B cell (primary cell): Measurements from ENCODE around the gene CTBP2. TPM values are rescaled to one million over a fixed set of nuclear protein-coding genes. Genes with fewer than 3 reads are reported as not detected.

Experiments
- ATAC-seq: fragments of 200-7000 bp; cut with Tn5 transposase; one replicate; pipeline ENCODE4 v1.10.0; 2021; ENCODE audit warnings: low read depth, mild to moderate bottlenecking, moderate number of reproducible peaks, moderate library complexity
- CTCF ChIA-PET: fragments of 350-600 bp; sonication (Branson Sonifier 250); formaldehyde crosslinking; loops from one replicate; lab custom pipeline; 2021; ENCODE audit warnings: antibody characterized with exemption, inconsistent platforms; lab: Charles Lee
- POLR2A ChIA-PET: fragments of 350-600 bp; sonication (Branson Sonifier 250); formaldehyde crosslinking; loops from one replicate; lab custom pipeline; 2021; ENCODE audit warnings: antibody characterized with exemption; lab: Charles Lee
- DNase-seq: peaks from one replicate; pipeline ENCODE4 v3.0.0; 2013
- H2AFZ ChIP-seq: 2 replicates; pipeline ENCODE4 v1.6.1; 2012; ENCODE audit warnings: mild to moderate bottlenecking, low read depth, low read length; ENCODE audit not compliant: insufficient read depth, poor library complexity, severe bottlenecking
- H3K27ac ChIP-seq, 2 donors: 1 replicate in 1 of 2; 2 replicates in 1 of 2; pipeline ENCODE4 v1.5.1; 2012 to 2013; ENCODE audit warnings: low read length in 2 of 2, mild to moderate bottlenecking in 2 of 2, moderate library complexity in 1 of 2
- H3K27me3 ChIP-seq, 4 experiments: fragments of 200-600 bp in 1 of 4; sonication (generic) in 1 of 4; replicated peaks in 1 of 4; 1 replicate in 2 of 4; 2 replicates in 2 of 4; pipeline versions ENCODE4 v1.6.1 to v1.7.0; 2013 to 2016; ENCODE audit warnings: low read length in 3 of 4, mild to moderate bottlenecking in 2 of 4, mixed read lengths in 1 of 4, moderate library complexity in 1 of 4; ENCODE audit not compliant: insufficient read depth in 4 of 4, control insufficient read depth in 3 of 4; ENCODE audit errors: control extremely low read depth in 1 of 4
- H3K36me3 ChIP-seq, 2 experiments: replicated peaks in 1 of 2; 1 replicate in 1 of 2; 2 replicates in 1 of 2; pipeline versions ENCODE4 v1.6.1 to v1.7.1; 2013; ENCODE audit warnings: low read length in 1 of 2; ENCODE audit not compliant: insufficient read depth in 2 of 2, control insufficient read depth in 1 of 2; ENCODE audit errors: control extremely low read depth in 1 of 2, extremely low read depth in 1 of 2
- H3K4me1 ChIP-seq, 2 donors: fragments of 200-600 bp in 1 of 2; sonication (generic) in 1 of 2; 1 replicate in 1 of 2; 2 replicates in 1 of 2; pipeline versions ENCODE4 v1.5.1 to v1.6.1; 2013 to 2017; ENCODE audit warnings: low read length in 2 of 2; ENCODE audit not compliant: control insufficient read depth in 2 of 2, insufficient read depth in 2 of 2
- H3K4me2 ChIP-seq: replicated peaks from 2 replicates; pipeline ENCODE3; 2012; ENCODE audit warnings: mild to moderate bottlenecking, low read depth, low read length; ENCODE audit not compliant: poor library complexity, severe bottlenecking
- H3K4me3 ChIP-seq, 5 experiments: fragments of 200-600 bp in 1 of 5; sonication (generic) in 1 of 5; 1 replicate in 3 of 5; 2 replicates in 2 of 5; pipeline versions ENCODE4 v1.5.1 to v1.7.0; 2011 to 2016; ENCODE audit warnings: low read length in 4 of 5, mild to moderate bottlenecking in 4 of 5, low read depth in 2 of 5, control low read depth in 1 of 5, moderate library complexity in 1 of 5; ENCODE audit not compliant: insufficient read depth in 1 of 5; ENCODE audit errors: control extremely low read depth in 1 of 5, extremely low read depth in 1 of 5
- H3K79me2 ChIP-seq: fragments of 200-600 bp; sonication (generic); one replicate; pipeline ENCODE4 v1.6.0; 2016; ENCODE audit warnings: low read length; ENCODE audit not compliant: control insufficient read depth, insufficient read depth
- H3K9ac ChIP-seq: fragments of 200-600 bp; sonication (generic); 2 replicates; pipeline ENCODE4 v1.6.1; 2017; ENCODE audit warnings: mild to moderate bottlenecking, low read length, moderate library complexity
- H3K9me3 ChIP-seq, 3 donors: one replicate each; pipeline versions ENCODE4 v1.6.1 to v1.7.1; 2013; ENCODE audit warnings: low read length in 2 of 3; ENCODE audit not compliant: control insufficient read depth in 2 of 3, insufficient read depth in 1 of 3; ENCODE audit errors: control extremely low read depth in 1 of 3
- H4K20me1 ChIP-seq: 2 replicates; pipeline ENCODE4 v1.6.0; 2012; ENCODE audit warnings: mild to moderate bottlenecking, low read length; ENCODE audit not compliant: insufficient read depth, control insufficient read depth, poor library complexity, severe bottlenecking
- H3K27ac Mint-ChIP-seq: one replicate; pipeline ENCODE4 v1.8.0; 2021; ENCODE audit warnings: mixed read lengths
- H3K27me3 Mint-ChIP-seq: one replicate; pipeline ENCODE4 v1.8.0; 2021; ENCODE audit warnings: mixed read lengths
- H3K4me1 Mint-ChIP-seq: one replicate; pipeline ENCODE4 v1.8.0; 2021; ENCODE audit warnings: mixed read lengths
- H3K4me3 Mint-ChIP-seq: one replicate; pipeline ENCODE4 v1.8.0; 2021; ENCODE audit warnings: mixed read lengths
- H3K9me3 Mint-ChIP-seq: one replicate; pipeline ENCODE4 v1.8.0; 2022; ENCODE audit warnings: mixed read lengths; ENCODE audit not compliant: insufficient read depth
- CTCF ChIP-seq: fragments of 200-600 bp; IDR thresholded peaks from one replicate; pipeline ENCODE4 v1.8.0; 2022; ENCODE audit warnings: antibody characterized with exemption, mild to moderate bottlenecking
- EZH2 ChIP-seq: IDR thresholded peaks from 2 replicates; pipeline ENCODE4 v1.6.1; 2012; ENCODE audit warnings: borderline replicate concordance, low read depth, mild to moderate bottlenecking, moderate library complexity, low read length; ENCODE audit not compliant: insufficient read depth, poor library complexity, severe bottlenecking
- WGBS: methylation state at CpG from one replicate; pipeline ENCODE4 v1.1.5; 2013; ENCODE audit warnings: missing lambda C conversion rate; ENCODE audit not compliant: insufficient coverage; 5-methylcytosine and 5-hydroxymethylcytosine counted together
- intact Hi-C: fragments of 100-400 bp; cut with micrococcal nuclease; formaldehyde crosslinking; loops from one replicate; pipeline ENCODE4 v1.10.0; 2022
- polyA plus RNA-seq: library from polyadenylated mRNA; depleted of rRNA; stranded (reverse); fragments of >200 nt; gene quantifications from 2 replicates; pipeline ENCODE4 v1.2.3, GENCODE V29; 2012
- total RNA-seq, 2 donors: library from RNA; stranded (reverse); fragments of 120-200 nt in 1 of 2; gene quantifications; 1 replicate in 1 of 2; 2 replicates in 1 of 2; pipeline versions ENCODE4 v1.2.3 to v1.2.4, GENCODE V29; 2013 to 2022

Gene CTBP2
- total and polyA plus RNA-seq, 2 donors (not counting 1 experiment from before 2014, with no cell fraction given): 0.39 to 0.85 TPM

GRCh38 chr10:125089469-125089868, 70.9 kb downstream of the CTBP2 start:
- H3K4me2 ChIP-seq: no peak overlapping the region
- Mint-ChIP-seq H3K27me3 (peaks cover 51% of the 10 kb centered on the region), H3K4me1 (no peaks in the 10 kb centered on the region), H3K4me3 (no peak overlapping the region), H3K27ac (no peak overlapping the region), H3K9me3 (no peaks in the 10 kb centered on the region)
- no peak for DNase-seq
- TF ChIP-seq CTCF (no peak), EZH2 (no peak)
- ATAC-seq: no peak
- H3K27ac ChIP-seq: no peak overlapping the region
- intact Hi-C loops: no loop called here
- WGBS: 89% methylated on average over 1 of the region's 2 CpGs
- no peak overlapping the region for H2AFZ ChIP-seq
- no peak overlapping the region for H3K9ac ChIP-seq
- POLR2A ChIA-PET: no interaction called here
- CTCF ChIA-PET: no interaction called here
- no peaks in the 10 kb centered on the region for H3K36me3 ChIP-seq
- H3K9me3 ChIP-seq: peaks cover 0 to 8% (median 0%) of the 10 kb centered on the region in 3 donors
- no peaks in the 10 kb centered on the region for H3K79me2 ChIP-seq
- H3K27me3 ChIP-seq: peaks cover 0 to 17% (median 6%) of the 10 kb centered on the region in 4 experiments
- no peaks in the 10 kb centered on the region for H3K4me1 ChIP-seq
- no peaks in the 10 kb centered on the region for H4K20me1 ChIP-seq
- no peak overlapping the region for H3K4me3 ChIP-seq

GRCh38 chr10:125087897-125088215, 72.5 kb downstream of the CTBP2 start:
- Mint-ChIP-seq H3K4me3 (no peak overlapping the region), H3K9me3 (no peaks in the 10 kb centered on the region), H3K4me1 (no peaks in the 10 kb centered on the region), H3K27ac (no peak overlapping the region), H3K27me3 (peaks cover 54% of the 10 kb centered on the region)
- Histone ChIP-seq H3K27me3 (peaks cover 0 to 16% (median 9%) of the 10 kb centered on the region in 4 experiments), H3K27ac (no peak overlapping the region), H3K79me2 (no peaks in the 10 kb centered on the region), H3K36me3 (no peaks in the 10 kb centered on the region), H4K20me1 (no peaks in the 10 kb centered on the region), H3K9me3 (peaks cover 0 to 8% (median 0%) of the 10 kb centered on the region in 3 donors), H2AFZ (no peak overlapping the region), H3K4me2 (no peak overlapping the region), H3K4me3 (no peak overlapping the region), H3K9ac (no peak overlapping the region), H3K4me1 (no peaks in the 10 kb centered on the region)
- POLR2A ChIA-PET: no interaction called here
- no peak for ATAC-seq
- DNase-seq: no peak
- intact Hi-C loops: no loop called here
- CTCF ChIA-PET: no interaction called here
- 97% methylated on average over 10 of the region's 10 CpGs for WGBS
- TF ChIP-seq EZH2 (no peak), CTCF (no peak)
